GM12878 (cell line): ENCODE measurements around the gene SPDYE3.

Experiments used
- CEBPB ChIP-seq, 2 experiments: fragments of 150-350 bp in 1 of 2; IDR thresholded peaks; 2 replicates each; pipeline ENCODE4 v1.6.1; 2012 to 2014; ENCODE audit warnings: low read depth in 2 of 2, low read length in 2 of 2, borderline replicate concordance in 1 of 2, inconsistent platforms in 1 of 2
- HDAC6 ChIP-seq: fragments of 200-600 bp; sonication (generic); IDR thresholded peaks from one replicate; pipeline ENCODE4 v1.8.0; 2017; ENCODE audit warnings: antibody characterized with exemption; ENCODE audit not compliant: unreplicated experiment
- POLR2A ChIP-seq: IDR thresholded peaks from 2 replicates; pipeline ENCODE4 v1.6.1; 2011; ENCODE audit warnings: low read depth, mild to moderate bottlenecking, low read length
- SP1 ChIP-seq: IDR thresholded peaks from one replicate; pipeline ENCODE4 v1.6.1; 2011; ENCODE audit warnings: low read depth, low read length
- TAF1 ChIP-seq: IDR thresholded peaks from 2 replicates; pipeline ENCODE4 v1.6.1; 2011; ENCODE audit warnings: mild to moderate bottlenecking, low read depth, low read length, borderline replicate concordance
- TBL1XR1 ChIP-seq: IDR thresholded peaks from 2 replicates; pipeline ENCODE4 v1.6.1; 2012; ENCODE audit warnings: low read depth, low read length, improper control_type of control experiment
- TF ChIP-seq, protein P1 (sequence below): IDR thresholded peaks from 2 replicates; pipeline ENCODE4 v1.6.1; 2012; ENCODE audit warnings: low read depth, low read length, improper control_type of control experiment
- TF ChIP-seq, protein P2 (sequence below), 3 experiments: IDR thresholded peaks in 2 of 3; conservative IDR thresholded peaks in 1 of 3; 2 replicates each; pipeline ENCODE4 v1.5.1; 2011; ENCODE audit warnings: low read depth in 3 of 3, low read length in 3 of 3, mild to moderate bottlenecking in 3 of 3, control low read depth in 2 of 3, moderate library complexity in 2 of 3, inconsistent platforms in 1 of 3, mixed read lengths in 1 of 3; ENCODE audit not compliant: control insufficient read depth in 2 of 3, insufficient read depth in 1 of 3; ENCODE audit errors: extremely low read depth in 1 of 3
- TF ChIP-seq, protein P3 (sequence below): IDR thresholded peaks from 2 replicates; pipeline ENCODE4 v1.6.1; 2012; ENCODE audit warnings: low read length, inconsistent platforms
- TF ChIP-seq, protein P4 (sequence below): IDR thresholded peaks from 2 replicates; pipeline ENCODE4 v1.6.1; 2012; ENCODE audit warnings: mild to moderate bottlenecking, low read depth, low read length
- TF ChIP-seq, protein P5 (sequence below): fragments of 450-650 bp; IDR thresholded peaks from 2 replicates; pipeline ENCODE4 v1.6.1; 2017; ENCODE audit warnings: low read depth, mild to moderate bottlenecking, moderate library complexity
- TF ChIP-seq, protein P6 (sequence below): fragments of 450-650 bp; IDR thresholded peaks from 2 replicates; pipeline ENCODE4 v1.6.1; 2017; ENCODE audit warnings: borderline replicate concordance
- TF ChIP-seq, protein P7 (sequence below): IDR thresholded peaks from 2 replicates; pipeline ENCODE4 v1.6.1; 2012; ENCODE audit warnings: low read depth, low read length, improper control_type of control experiment

DNA sequence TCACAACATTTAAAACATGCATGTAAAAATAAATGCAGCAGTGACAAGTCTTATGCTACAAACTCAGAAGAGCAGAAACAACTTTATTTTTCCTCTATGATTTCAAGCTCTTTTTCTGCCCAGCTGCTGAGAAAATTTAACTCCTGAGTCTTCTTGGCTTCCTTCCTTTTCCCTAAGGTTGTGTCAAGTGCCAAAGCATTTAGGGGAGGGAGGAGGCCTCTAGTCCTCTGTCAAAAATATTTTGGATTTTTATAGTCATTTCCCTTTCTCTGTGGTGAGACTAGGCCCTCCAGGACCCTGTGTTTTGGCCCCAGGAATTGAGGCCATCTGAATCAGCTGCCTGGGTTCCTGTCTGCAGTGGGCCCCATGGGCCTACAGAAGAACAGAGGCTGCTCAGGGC, 39.4 kb downstream of the SPDYE3 start:
- TF ChIP-seq HDAC6 (no peak), SP1 (no peak), CEBPB (IDR thresholded peaks at IDR 0.05; ENCODE audit: borderline replicate concordance in 1 of 2, low read depth in 2 of 2, low read length in 2 of 2) (no peak), POLR2A (no peak), TAF1 (no peak), TBL1XR1 (no peak)
- TF ChIP-seq, protein P1, sequence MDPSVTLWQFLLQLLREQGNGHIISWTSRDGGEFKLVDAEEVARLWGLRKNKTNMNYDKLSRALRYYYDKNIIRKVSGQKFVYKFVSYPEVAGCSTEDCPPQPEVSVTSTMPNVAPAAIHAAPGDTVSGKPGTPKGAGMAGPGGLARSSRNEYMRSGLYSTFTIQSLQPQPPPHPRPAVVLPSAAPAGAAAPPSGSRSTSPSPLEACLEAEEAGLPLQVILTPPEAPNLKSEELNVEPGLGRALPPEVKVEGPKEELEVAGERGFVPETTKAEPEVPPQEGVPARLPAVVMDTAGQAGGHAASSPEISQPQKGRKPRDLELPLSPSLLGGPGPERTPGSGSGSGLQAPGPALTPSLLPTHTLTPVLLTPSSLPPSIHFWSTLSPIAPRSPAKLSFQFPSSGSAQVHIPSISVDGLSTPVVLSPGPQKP = no peak
- TF ChIP-seq, protein P2, sequence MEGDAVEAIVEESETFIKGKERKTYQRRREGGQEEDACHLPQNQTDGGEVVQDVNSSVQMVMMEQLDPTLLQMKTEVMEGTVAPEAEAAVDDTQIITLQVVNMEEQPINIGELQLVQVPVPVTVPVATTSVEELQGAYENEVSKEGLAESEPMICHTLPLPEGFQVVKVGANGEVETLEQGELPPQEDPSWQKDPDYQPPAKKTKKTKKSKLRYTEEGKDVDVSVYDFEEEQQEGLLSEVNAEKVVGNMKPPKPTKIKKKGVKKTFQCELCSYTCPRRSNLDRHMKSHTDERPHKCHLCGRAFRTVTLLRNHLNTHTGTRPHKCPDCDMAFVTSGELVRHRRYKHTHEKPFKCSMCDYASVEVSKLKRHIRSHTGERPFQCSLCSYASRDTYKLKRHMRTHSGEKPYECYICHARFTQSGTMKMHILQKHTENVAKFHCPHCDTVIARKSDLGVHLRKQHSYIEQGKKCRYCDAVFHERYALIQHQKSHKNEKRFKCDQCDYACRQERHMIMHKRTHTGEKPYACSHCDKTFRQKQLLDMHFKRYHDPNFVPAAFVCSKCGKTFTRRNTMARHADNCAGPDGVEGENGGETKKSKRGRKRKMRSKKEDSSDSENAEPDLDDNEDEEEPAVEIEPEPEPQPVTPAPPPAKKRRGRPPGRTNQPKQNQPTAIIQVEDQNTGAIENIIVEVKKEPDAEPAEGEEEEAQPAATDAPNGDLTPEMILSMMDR (IDR thresholded peaks at IDR 0.05 in 2 of 3, conservative IDR thresholded peaks at IDR 0.05 in 1 of 3; ENCODE audit: control insufficient read depth in 2 of 3, extremely low read depth in 1 of 3, insufficient read depth in 1 of 3, low read depth in 3 of 3, low read length in 3 of 3) = no peak
- TF ChIP-seq, protein P3, sequence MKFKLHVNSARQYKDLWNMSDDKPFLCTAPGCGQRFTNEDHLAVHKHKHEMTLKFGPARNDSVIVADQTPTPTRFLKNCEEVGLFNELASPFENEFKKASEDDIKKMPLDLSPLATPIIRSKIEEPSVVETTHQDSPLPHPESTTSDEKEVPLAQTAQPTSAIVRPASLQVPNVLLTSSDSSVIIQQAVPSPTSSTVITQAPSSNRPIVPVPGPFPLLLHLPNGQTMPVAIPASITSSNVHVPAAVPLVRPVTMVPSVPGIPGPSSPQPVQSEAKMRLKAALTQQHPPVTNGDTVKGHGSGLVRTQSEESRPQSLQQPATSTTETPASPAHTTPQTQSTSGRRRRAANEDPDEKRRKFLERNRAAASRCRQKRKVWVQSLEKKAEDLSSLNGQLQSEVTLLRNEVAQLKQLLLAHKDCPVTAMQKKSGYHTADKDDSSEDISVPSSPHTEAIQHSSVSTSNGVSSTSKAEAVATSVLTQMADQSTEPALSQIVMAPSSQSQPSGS = no peak
- TF ChIP-seq, protein P4, sequence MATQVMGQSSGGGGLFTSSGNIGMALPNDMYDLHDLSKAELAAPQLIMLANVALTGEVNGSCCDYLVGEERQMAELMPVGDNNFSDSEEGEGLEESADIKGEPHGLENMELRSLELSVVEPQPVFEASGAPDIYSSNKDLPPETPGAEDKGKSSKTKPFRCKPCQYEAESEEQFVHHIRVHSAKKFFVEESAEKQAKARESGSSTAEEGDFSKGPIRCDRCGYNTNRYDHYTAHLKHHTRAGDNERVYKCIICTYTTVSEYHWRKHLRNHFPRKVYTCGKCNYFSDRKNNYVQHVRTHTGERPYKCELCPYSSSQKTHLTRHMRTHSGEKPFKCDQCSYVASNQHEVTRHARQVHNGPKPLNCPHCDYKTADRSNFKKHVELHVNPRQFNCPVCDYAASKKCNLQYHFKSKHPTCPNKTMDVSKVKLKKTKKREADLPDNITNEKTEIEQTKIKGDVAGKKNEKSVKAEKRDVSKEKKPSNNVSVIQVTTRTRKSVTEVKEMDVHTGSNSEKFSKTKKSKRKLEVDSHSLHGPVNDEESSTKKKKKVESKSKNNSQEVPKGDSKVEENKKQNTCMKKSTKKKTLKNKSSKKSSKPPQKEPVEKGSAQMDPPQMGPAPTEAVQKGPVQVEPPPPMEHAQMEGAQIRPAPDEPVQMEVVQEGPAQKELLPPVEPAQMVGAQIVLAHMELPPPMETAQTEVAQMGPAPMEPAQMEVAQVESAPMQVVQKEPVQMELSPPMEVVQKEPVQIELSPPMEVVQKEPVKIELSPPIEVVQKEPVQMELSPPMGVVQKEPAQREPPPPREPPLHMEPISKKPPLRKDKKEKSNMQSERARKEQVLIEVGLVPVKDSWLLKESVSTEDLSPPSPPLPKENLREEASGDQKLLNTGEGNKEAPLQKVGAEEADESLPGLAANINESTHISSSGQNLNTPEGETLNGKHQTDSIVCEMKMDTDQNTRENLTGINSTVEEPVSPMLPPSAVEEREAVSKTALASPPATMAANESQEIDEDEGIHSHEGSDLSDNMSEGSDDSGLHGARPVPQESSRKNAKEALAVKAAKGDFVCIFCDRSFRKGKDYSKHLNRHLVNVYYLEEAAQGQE = no peak
- TF ChIP-seq, protein P5, sequence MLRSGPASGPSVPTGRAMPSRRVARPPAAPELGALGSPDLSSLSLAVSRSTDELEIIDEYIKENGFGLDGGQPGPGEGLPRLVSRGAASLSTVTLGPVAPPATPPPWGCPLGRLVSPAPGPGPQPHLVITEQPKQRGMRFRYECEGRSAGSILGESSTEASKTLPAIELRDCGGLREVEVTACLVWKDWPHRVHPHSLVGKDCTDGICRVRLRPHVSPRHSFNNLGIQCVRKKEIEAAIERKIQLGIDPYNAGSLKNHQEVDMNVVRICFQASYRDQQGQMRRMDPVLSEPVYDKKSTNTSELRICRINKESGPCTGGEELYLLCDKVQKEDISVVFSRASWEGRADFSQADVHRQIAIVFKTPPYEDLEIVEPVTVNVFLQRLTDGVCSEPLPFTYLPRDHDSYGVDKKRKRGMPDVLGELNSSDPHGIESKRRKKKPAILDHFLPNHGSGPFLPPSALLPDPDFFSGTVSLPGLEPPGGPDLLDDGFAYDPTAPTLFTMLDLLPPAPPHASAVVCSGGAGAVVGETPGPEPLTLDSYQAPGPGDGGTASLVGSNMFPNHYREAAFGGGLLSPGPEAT = no peak
- TF ChIP-seq, protein P6, sequence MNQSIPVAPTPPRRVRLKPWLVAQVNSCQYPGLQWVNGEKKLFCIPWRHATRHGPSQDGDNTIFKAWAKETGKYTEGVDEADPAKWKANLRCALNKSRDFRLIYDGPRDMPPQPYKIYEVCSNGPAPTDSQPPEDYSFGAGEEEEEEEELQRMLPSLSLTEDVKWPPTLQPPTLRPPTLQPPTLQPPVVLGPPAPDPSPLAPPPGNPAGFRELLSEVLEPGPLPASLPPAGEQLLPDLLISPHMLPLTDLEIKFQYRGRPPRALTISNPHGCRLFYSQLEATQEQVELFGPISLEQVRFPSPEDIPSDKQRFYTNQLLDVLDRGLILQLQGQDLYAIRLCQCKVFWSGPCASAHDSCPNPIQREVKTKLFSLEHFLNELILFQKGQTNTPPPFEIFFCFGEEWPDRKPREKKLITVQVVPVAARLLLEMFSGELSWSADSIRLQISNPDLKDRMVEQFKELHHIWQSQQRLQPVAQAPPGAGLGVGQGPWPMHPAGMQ = no peak
- TF ChIP-seq, protein P7, sequence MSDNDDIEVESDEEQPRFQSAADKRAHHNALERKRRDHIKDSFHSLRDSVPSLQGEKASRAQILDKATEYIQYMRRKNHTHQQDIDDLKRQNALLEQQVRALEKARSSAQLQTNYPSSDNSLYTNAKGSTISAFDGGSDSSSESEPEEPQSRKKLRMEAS = no peak
